NCI-H1048 (cell line): ENCODE data around the gene SGTA.
"Not testable (repeated sequence)": the region's sequence is repeated elsewhere in the genome, so short reads cannot be mapped to it uniquely, and the experiment has no call there.

Experiments
- DNase-seq: peaks from one replicate; lab custom pipeline; 2025; lab: John Stamatoyannopoulos, UW

Gene SGTA

GRCh38 chr19:2713170-2713569 lies 69.9 kb downstream of the SGTA start:
- not testable (repeated sequence) for DNase-seq

GRCh38 chr19:2711875-2712205 lies 71.2 kb downstream of the SGTA start:
- DNase-seq, result no peak

GRCh38 chr19:2711172-2711874 lies 71.8 kb downstream of the SGTA start:
- DNase-seq, result no peak

GRCh38 chr19:2706251-2706650 lies 76.8 kb downstream of the SGTA start:
- DNase-seq, result no peak
